ENCODE results near the gene NKD2.
"Not testable (repeated sequence)": the region's sequence is repeated elsewhere in the genome, so short reads cannot be mapped to it uniquely, and the experiment has no call there.

The NKD2 gene

GRCh38 chr5:1059884-1060263, 51.3 kb downstream of the NKD2 start:
- DNase-seq, result no peak

DNA sequence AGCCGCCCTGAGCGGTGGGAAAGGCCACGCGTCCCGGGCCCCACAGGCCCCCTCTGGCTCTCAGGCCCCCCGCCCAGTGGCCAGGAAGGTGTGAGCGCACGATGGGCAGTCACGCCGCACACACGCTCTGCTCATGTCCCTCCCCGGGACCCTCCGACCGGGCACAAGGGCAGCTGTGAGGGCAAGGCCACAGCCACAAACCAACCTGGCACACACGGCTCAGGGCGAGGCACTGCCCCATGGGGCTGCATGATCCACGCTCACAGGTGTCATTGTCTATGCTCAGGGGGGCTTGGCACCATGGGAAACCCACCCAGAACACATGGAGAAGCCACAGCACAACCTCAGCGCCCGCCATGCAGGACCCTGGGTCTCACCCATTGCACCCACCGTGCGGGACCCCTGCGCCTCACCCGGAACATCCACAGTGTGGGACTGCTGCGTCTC, 52.0 kb downstream of the NKD2 start:
- DNase-seq, result no peak

- not testable (repeated sequence) for DNase-seq
Measured at GRCh38 chr5:1061292-1061691, 52.7 kb downstream of the NKD2 start.

GRCh38 chr5:1061916-1062315, 53.3 kb downstream of the NKD2 start:
- no peak for DNase-seq

DNA sequence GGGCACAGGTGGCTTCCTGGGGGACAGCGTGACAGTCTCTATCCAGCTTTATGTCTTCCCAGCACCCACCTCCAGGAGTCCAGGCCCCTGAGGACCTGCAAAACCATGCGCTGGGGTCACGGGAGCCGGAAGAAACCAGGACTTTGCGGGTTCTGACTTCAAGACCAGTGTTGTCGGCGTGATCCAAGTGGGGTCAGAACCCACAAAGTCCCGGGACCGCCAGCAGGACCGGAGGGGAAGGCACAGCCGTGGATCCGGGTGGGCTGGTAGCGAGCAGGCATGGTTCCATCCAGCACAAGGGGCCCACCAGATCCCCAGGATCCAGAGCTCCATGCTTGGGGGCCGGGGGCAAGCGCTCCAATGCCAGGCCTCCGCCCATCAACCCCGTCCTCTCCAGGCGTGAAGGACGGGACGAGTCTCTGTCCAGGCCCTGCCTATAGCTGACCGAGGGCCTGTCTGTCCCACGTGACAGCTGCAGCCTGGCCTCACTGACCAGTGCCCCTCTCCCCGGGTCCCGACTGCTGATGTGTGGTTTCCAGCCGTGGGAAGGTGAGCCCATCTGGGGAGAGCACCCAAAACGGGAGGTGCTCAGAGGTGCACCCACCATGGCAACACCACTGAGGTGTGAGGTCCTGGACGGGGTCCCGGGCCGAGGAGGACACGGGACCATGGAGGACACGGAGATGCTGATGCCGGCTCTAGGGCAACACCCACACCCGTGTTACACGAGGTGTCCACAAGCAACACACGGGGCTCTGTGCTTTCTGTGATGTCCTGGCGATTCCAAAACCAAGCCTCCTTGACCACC, 54.4 kb downstream of the NKD2 start:
- no peak for DNase-seq

DNA sequence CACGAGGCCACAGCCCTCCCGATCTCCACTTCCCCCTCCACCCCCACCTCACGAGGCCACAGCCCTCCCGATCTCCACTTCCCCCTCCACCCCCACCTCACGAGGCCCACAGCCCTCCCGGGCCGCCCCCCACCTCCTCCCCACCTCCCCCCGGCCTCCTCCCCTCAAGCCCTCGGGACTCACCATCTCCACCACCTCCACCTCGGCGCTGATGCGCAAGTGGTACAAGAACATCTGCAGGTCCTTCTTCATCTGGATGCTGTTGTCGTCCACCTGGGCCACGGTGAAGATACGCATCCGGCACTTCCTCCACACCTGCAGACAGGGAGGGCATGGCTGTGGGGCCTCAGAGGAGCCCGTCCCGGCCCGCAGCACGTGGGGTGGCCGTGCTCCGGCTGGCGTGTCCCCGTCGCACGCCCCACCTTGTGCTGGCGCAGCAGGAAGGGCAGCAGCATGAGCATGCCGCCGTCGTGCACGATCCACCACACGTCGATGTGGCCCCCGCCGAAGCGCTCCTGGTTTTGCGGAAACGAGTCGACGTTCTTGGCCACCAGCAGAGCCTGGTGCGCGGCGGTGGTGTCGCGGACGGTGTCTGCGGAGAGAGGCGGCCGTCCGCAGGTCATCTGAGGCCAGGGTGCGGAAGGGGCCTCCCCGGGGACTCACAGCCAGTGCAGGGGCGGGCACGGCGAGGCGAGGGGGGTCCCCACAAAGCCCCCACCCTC, 55.2 kb downstream of the NKD2 start:
- no peak for DNase-seq

DNA sequence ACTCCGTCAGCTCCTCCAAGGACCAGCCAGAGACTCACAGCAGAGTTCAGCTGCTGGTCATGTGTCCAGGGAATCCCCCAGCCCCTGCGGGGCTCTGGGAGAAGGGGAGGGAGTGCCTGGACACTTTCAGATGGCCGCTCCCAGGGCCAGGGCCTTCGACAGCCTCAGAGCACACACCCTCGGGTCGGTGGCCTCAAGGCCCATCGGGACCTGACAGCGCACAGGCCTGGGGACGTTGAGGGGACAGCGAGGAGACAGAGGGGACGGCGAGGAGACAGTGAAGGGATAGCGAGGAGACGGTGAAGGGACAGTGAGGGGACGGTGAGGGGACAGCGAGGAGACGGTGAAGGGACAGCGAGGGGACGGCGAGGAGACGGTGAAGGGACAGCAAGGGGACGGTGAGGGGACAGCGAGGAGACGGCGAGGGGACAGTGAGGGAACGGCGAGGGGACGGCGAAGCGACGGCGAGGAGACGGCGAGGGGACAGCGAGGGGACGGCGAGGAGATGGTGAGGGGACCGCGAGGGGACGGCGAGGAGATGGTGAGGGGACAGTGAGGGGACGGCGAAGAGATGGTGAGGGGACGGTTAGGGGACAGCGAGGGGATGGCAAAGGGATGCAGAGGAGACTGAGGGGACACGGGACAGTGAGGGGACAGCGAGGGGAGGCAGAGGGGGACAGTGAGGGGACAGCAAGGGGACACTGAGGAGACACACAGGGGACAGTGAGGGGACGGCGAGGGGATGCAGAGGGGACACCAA, 56.0 kb downstream of the NKD2 start:
- DNase-seq, result no peak

DNA sequence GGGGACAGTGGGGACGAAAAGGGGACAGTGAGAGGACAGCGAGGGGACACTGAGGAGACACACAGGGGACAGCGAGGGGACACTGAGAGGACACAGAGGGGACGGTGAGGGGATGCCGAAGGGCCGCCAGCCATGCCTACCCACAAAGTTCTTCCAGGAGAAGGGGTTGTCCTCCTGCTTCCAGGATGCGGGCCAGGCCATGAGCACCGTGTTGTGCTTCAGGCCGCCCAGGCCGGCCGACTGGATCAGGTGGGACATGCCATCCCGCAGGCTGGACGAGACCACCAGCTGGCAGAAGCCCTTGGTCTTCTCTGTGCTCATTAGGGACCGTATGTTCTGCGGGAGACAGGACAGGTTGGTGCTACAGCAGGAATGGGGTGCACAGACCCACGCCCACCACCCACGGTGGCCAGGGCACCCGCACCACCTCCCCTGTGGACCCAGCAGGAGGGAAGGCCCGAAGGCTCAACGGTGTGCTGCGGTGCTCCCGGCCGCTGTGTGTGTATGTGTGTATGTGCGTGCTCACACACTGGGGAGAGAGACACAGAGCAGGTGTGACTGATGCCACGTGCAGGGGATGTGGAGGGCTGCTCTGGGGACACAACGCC, 56.6 kb downstream of the NKD2 start:
- DNase-seq, result no peak

DNA sequence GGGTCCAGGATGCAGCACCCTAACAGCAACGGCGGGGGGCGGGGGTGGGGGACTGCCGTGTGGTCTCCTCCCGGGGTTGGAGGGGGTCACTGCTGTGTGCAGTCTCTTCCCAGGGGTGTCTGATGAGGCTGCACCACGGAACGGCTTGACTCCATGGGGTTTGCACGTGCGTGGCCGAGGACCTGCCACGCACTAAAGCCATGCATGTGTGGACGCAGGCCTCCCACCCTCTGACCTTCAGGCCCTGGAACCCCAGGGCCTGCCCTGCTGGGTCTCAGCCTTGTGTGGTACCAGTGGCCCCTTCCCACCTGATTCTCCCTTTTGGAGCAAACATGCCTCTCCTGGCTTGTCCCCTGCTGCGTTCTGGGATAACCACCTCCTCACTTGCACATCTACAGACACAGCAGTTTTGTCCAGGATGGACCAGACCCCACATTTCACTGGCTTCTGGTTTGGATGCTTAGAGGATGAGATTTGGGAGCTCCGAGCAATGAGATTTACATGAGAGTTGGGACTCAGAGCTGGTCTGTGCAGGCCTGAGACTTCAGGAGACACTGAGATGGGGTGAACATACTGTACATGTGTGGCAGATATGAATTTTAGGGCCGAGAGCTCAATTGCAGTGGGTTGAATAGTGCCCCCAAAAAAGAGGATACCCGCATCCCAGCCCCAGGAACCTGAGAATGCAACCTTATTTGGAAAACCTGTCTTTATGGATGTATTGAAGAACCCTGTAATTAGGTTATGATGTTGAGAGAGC, 57.5 kb downstream of the NKD2 start:
- DNase-seq, result no peak

DNA sequence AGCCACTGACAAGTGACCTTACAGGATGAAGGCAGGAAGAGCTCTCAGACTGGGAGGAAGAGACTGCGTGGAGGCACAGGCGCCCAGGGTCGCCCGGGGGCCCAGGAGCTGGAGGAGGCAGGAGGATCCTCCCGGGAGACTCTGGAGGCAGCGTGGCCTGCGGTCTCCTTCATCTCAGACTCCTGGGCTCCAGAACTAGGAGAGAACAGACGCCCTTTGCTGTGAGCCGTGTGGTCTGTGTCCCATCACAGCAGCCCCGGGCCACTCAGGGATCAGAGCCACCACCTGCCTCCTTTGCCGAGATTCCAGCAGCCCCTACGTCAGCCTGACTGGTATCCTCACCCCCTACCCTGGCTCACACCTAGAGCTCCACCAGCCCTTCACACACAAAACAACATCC, 58.1 kb downstream of the NKD2 start:
- no peak for DNase-seq

DNA sequence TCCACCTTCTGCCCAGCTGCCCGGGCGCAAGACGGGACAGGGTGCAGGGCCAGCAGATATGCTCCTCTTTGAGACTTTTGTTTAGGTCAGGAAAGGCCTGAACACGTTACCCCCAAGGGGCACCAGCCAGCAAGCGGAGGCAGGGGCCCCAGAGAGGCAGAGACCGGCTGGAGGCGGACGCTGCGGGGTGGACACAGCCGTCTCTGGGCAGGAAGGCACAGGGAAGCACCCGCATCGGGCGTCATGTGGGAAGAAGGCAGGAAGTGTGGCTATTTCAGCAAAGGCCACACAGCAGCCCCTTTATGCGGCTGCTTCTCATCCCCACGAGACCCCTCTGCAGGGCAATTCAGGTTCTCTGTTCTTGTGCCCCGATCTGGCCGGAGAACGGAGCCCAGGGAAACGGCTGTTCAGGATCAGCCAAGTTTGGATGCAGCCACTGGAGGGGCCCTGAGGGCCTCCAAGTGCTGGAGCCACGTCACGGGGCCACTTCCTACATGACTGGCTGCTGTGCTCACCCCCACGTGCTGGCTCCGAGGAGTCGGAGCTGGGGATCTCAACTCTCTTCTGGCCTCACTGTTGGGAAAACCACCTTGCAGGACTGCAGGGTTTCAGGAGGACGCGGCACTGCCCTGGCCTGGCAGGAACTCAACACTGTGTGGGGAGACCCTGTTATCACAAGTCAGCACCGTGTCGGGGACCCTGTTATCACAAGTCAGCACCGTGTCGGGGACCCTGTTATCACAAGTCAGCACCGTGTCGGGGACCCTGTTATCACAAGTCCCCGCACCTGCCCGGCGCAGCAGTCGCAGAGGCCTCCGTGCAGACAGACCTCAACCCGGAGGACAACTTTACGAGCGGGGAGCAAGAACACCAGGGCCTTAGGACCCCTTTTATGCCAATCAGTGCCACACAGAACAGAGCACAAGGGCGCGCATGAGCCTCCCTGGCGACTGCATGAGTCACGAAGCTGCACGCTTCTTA, 58.8 kb downstream of the NKD2 start:
- DNase-seq, result no peak

GRCh38 chr5:1068204-1068894, 59.7 kb downstream of the NKD2 start:
- no peak for DNase-seq

GRCh38 chr5:1068895-1069719, 60.5 kb downstream of the NKD2 start:
- no peak for DNase-seq

- no peak for DNase-seq
Measured at GRCh38 chr5:1069720-1070088, 61.1 kb downstream of the NKD2 start.

- DNase-seq, result peak; percentile 63
Measured at GRCh38 chr5:1073239-1074102, 64.9 kb downstream of the NKD2 start.

- DNase-seq, result no peak
Measured at GRCh38 chr5:1074226-1074625, 65.6 kb downstream of the NKD2 start.

- DNase-seq, result no peak
Measured at GRCh38 chr5:1074816-1075554, 66.4 kb downstream of the NKD2 start.

DNA sequence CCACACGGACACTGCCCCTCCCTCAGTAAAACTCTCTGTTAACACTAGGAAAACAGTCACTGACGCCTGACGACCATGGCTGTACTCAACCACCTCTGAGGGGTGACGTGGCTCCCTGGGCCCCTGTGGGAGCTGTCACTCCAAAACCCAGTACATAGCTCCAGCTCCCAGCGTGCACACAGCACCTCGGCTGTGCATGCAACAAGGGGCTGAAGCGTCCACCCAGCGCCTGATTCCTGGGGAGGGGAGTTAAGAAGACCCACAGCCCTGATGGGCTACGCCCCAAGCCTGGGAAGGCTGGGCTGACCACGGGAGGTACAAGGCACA, 66.9 kb downstream of the NKD2 start:
- no peak for DNase-seq
